ENCODE measurements around the gene DCAF15. TPM values are rescaled to one million over a fixed set of nuclear protein-coding genes. Genes with fewer than 3 reads are reported as not detected.

The DCAF15 gene
- total RNA-seq, 4 donors from 2014 or later: 11.2 to 38.8 (median 18.0) TPM

DNA sequence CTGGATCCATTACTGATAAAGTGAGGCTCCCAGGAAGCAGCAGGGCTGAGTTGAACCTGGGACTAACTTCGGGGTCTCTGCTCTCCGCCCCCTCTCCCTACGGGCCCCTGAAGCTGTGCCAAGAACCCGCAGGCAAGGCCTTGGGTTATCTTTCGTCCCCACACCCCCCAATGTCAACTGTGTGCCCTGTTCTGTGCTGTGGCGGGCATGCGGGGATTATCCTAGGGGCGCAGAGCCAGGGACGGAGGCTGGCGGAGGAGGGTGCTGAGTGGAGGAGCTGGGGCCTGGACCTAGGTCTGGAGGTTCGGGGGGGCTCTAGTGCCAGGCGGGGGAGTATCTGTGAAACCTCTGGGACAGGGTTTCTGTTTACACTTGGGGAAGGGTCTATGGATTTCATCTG lies 27.4 kb downstream of the DCAF15 start:
- peaks cover 18 to 29% of the 10 kb centered on the region in 2 donors for H3K4me1 ChIP-seq
- no peaks in the 10 kb centered on the region for H3K36me3 ChIP-seq
- intact Hi-C loops (cut with DNase I; ENCODE audit: low total_unique reads) (no loop called here), in situ Hi-C loops (cut with MboI; ENCODE audit: low sequenced_read_pairs in 4 of 4) (no loop called here)
- H3K9me3 ChIP-seq: no peaks in the 10 kb centered on the region
- H3K27me3 ChIP-seq: no peaks in the 10 kb centered on the region
- H3K4me3 ChIP-seq: no peak overlapping the region
- no peak for DNase-seq
- no peak for ATAC-seq
- no peak for TF ChIP-seq CTCF (IDR thresholded peaks at IDR 0.05 in 4 of 5, conservative IDR thresholded peaks at IDR 0.05 in 1 of 5)
- no peak for TF ChIP-seq POLR2A (IDR thresholded peaks at IDR 0.05)
- no peak overlapping the region for H3K27ac ChIP-seq

DNA sequence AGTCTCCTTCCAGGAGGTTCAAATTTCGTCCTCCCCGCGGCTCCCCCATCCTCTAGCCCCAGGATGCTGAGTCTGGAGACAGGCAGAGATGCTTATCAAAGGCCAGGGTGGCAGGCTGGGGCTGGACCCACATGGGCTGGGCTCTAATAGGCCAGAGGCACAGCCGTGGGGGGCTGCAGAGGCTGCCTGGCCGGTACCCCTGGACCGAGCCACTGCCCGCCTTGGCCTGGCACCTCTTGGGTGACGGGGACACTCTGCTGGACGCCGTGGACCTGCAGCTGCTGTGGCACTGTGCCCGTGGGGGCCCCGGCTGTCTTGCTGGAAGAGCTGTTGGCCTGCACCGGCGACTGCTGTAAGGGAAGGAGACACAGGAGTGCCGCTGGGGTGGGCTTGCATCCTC lies 28.0 kb downstream of the DCAF15 start:
- Histone ChIP-seq H3K36me3 (no peaks in the 10 kb centered on the region), H3K9me3 (no peaks in the 10 kb centered on the region), H3K4me3 (no peak overlapping the region), H3K27me3 (no peaks in the 10 kb centered on the region), H3K4me1 (peaks cover 16 to 24% of the 10 kb centered on the region in 2 donors), H3K27ac (no peak overlapping the region)
- intact Hi-C loops (cut with DNase I; ENCODE audit: low total_unique reads) (no loop called here), in situ Hi-C loops (cut with MboI; ENCODE audit: low sequenced_read_pairs in 4 of 4) (no loop called here)
- ATAC-seq (no peak), DNase-seq (no peak)
- TF ChIP-seq POLR2A (IDR thresholded peaks at IDR 0.05) (no peak), CTCF (IDR thresholded peaks at IDR 0.05 in 4 of 5, conservative IDR thresholded peaks at IDR 0.05 in 1 of 5) (no peak)

GRCh38 chr19:13981021-13981420 lies 28.7 kb downstream of the DCAF15 start:
- Histone ChIP-seq H3K9me3 (no peaks in the 10 kb centered on the region), H3K4me3 (no peak overlapping the region), H3K27me3 (no peaks in the 10 kb centered on the region), H3K27ac (no peak overlapping the region), H3K4me1 (peaks cover 16 to 22% of the 10 kb centered on the region in 2 donors), H3K36me3 (no peaks in the 10 kb centered on the region)
- TF ChIP-seq CTCF (IDR thresholded peaks at IDR 0.05 in 4 of 5, conservative IDR thresholded peaks at IDR 0.05 in 1 of 5): no peak
- no peak for TF ChIP-seq POLR2A (IDR thresholded peaks at IDR 0.05)
- in situ Hi-C loops (cut with MboI; ENCODE audit: low sequenced_read_pairs in 4 of 4) (no loop called here), intact Hi-C loops (cut with DNase I; ENCODE audit: low total_unique reads) (no loop called here)
- DNase-seq (no peak), ATAC-seq (no peak)

DNA sequence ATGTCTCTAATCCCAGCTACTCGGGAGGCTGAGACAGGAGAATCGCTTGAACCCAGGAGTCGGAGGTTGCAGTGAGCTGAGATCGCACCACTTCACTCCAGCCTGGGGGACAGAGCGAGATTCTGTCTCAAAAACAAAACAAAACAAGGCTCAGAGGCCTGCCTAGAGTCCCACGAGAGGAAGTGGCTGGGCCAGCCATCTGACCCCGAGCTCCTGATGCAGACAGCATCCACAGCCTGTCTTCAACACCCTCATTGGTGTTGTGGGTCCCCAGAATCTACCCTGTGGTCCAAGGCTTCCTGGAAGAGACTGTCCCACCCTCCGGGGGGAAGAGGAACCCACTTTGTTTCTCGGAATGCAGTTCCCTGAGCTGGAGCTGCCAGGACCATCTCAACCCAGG lies 29.2 kb downstream of the DCAF15 start:
- TF ChIP-seq POLR2A (IDR thresholded peaks at IDR 0.05): no peak
- no peak for TF ChIP-seq CTCF (IDR thresholded peaks at IDR 0.05 in 4 of 5, conservative IDR thresholded peaks at IDR 0.05 in 1 of 5)
- H3K27ac ChIP-seq: no peak overlapping the region
- H3K4me3 ChIP-seq: no peak overlapping the region
- in situ Hi-C loops (cut with MboI; ENCODE audit: low sequenced_read_pairs in 4 of 4): no loop called here
- intact Hi-C loops (cut with DNase I; ENCODE audit: low total_unique reads): no loop called here
- DNase-seq (no peak), ATAC-seq (no peak)
- no peaks in the 10 kb centered on the region for H3K9me3 ChIP-seq
- H3K4me1 ChIP-seq: peaks cover 16 to 22% of the 10 kb centered on the region in 2 donors
- no peaks in the 10 kb centered on the region for H3K27me3 ChIP-seq
- H3K36me3 ChIP-seq: no peaks in the 10 kb centered on the region

DNA sequence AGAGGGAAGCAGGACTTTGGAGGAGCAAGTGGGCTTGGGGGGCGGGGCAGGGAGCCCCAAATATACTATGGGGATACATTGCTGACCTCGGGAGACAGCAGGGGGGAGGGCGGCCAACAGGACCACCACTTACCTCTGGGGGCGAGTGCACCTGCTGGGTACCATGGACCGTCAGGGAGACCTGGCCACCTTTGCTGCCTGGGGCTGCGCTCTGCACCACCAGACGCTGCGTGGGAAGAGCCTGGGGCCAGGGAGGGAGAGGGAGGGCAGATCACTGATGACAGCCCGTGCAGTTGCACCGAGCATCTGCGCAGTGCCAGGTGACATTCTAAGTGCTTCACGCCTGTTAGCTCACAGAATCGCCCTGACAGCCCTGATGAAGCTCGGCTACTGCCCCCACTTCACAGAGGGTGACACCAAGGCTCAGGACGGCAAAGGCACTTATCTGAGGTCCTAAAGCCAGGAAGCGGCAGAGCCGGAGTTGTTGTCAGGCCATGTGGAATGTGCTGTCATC lies 29.7 kb downstream of the DCAF15 start:
- H3K36me3 ChIP-seq: no peaks in the 10 kb centered on the region
- peaks cover 17 to 27% of the 10 kb centered on the region in 2 donors for H3K4me1 ChIP-seq
- H3K27me3 ChIP-seq: no peaks in the 10 kb centered on the region
- intact Hi-C loops (cut with DNase I; ENCODE audit: low total_unique reads) (no loop called here), in situ Hi-C loops (cut with MboI; ENCODE audit: low sequenced_read_pairs in 4 of 4) (no loop called here)
- H3K9me3 ChIP-seq: no peaks in the 10 kb centered on the region
- no peak for DNase-seq
- H3K4me3 ChIP-seq: no peak overlapping the region
- TF ChIP-seq POLR2A (IDR thresholded peaks at IDR 0.05) (no peak), CTCF (IDR thresholded peaks at IDR 0.05 in 4 of 5, conservative IDR thresholded peaks at IDR 0.05 in 1 of 5) (no peak)
- no peak overlapping the region for H3K27ac ChIP-seq
- ATAC-seq: no peak
